ENCODE results near the gene RNF141.

Gene RNF141

DNA sequence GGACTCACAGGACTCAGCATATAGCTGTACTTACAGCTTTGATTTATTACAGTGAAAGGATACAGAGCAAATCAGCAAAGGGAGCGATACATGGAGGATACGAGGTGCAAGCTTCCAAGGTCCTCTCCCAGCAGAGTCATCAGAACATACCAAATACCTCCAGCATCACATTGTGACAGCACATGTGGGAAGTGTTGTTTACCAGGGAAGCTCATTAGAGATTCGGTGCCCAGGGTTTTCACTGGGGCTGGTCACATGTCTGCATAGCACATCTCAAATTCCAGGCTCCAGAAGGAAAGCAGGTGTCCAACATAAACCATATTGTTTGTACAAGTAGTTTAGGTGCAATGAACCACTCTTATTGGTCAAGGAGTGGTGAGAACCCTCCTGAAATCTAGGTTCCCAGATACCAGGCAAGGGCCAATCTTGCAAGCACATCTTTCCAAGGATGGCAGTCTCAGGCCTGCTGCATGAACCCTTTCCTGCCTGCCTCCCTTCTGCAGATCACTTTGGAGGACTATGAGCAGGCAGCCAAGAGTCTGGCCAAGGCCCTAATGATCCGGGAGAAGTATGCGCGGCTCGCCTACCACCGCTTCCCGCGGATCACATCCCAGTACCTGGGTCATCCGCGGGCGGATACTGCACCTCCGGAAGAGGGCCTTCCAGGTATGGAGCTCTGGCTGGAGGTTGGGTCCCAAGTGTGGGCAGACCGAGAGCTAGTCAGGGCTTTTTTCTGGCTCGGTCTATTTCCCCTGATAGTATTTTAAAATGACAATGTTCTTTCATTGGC is 59.2 kb downstream of the RNF141 start:
- DNase-seq: no peak
- Histone ChIP-seq H2AFZ (ENCODE audit: low read length) (no peak overlapping the region), H3K4me1 (ENCODE audit: low read length) (no peaks in the 10 kb centered on the region), H3K9me2 (replicated peaks; ENCODE audit: insufficient read depth, low read length) (no peaks in the 10 kb centered on the region), H3K4me3 (ENCODE audit: low read length) (no peak overlapping the region), H3K4me2 (ENCODE audit: low read depth, low read length) (no peak overlapping the region), H3K9me3 (replicated peaks; ENCODE audit: insufficient read depth, low read length) (no peaks in the 10 kb centered on the region), H3F3A (ENCODE audit: insufficient read depth, low read length) (no peaks in the 10 kb centered on the region), H3K36me3 (replicated peaks; ENCODE audit: insufficient read depth, low read length) (no peaks in the 10 kb centered on the region), H3K27me3 (replicated peaks; ENCODE audit: insufficient read depth, low read length) (no peaks in the 10 kb centered on the region), H3K27ac (ENCODE audit: low read length) (no peak overlapping the region), H3K9ac (ENCODE audit: low read length) (no peak overlapping the region), H4K20me1 (ENCODE audit: insufficient read depth, low read length) (no peaks in the 10 kb centered on the region), H3K79me2 (ENCODE audit: low read length) (no peaks in the 10 kb centered on the region)
- TF ChIP-seq, protein P1, sequence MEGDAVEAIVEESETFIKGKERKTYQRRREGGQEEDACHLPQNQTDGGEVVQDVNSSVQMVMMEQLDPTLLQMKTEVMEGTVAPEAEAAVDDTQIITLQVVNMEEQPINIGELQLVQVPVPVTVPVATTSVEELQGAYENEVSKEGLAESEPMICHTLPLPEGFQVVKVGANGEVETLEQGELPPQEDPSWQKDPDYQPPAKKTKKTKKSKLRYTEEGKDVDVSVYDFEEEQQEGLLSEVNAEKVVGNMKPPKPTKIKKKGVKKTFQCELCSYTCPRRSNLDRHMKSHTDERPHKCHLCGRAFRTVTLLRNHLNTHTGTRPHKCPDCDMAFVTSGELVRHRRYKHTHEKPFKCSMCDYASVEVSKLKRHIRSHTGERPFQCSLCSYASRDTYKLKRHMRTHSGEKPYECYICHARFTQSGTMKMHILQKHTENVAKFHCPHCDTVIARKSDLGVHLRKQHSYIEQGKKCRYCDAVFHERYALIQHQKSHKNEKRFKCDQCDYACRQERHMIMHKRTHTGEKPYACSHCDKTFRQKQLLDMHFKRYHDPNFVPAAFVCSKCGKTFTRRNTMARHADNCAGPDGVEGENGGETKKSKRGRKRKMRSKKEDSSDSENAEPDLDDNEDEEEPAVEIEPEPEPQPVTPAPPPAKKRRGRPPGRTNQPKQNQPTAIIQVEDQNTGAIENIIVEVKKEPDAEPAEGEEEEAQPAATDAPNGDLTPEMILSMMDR (IDR thresholded peaks at IDR 0.05; ENCODE audit: low read length): no peak
- TF ChIP-seq EZH2phosphoT487 (IDR thresholded peaks at IDR 0.05; ENCODE audit: low read length): no peak

DNA sequence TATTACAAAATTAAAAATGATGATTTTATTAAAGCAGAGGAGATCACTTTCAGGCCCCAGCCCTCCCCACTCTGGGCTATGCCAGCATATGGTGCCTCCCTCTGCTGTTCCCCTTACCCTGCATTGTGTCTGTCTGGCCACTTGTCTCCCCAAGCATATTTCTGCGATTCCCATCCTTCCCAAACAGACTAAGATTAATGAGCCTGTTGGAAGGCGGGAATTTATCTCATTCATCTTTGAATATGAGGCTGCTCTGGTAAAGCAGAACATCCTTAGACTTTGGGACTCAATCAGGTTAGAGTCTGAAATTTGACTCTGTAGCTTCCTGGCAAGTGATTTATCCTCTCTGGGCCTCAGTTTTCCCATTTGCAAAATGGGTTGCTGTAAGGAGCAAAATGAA is 60.2 kb downstream of the RNF141 start:
- Histone ChIP-seq H3F3A (ENCODE audit: insufficient read depth, low read length) (no peaks in the 10 kb centered on the region), H3K9ac (ENCODE audit: low read length) (no peak overlapping the region), H4K20me1 (ENCODE audit: insufficient read depth, low read length) (no peaks in the 10 kb centered on the region), H3K9me3 (replicated peaks; ENCODE audit: insufficient read depth, low read length) (no peaks in the 10 kb centered on the region), H2AFZ (ENCODE audit: low read length) (no peak overlapping the region), H3K36me3 (replicated peaks; ENCODE audit: insufficient read depth, low read length) (no peaks in the 10 kb centered on the region), H3K9me2 (replicated peaks; ENCODE audit: insufficient read depth, low read length) (no peaks in the 10 kb centered on the region), H3K27me3 (replicated peaks; ENCODE audit: insufficient read depth, low read length) (no peaks in the 10 kb centered on the region), H3K4me2 (ENCODE audit: low read depth, low read length) (no peak overlapping the region), H3K4me1 (ENCODE audit: low read length) (no peaks in the 10 kb centered on the region), H3K4me3 (ENCODE audit: low read length) (no peak overlapping the region), H3K27ac (ENCODE audit: low read length) (no peak overlapping the region), H3K79me2 (ENCODE audit: low read length) (no peaks in the 10 kb centered on the region; the same call in 1 of the 2 replicates)
- no peak for DNase-seq
- TF ChIP-seq EZH2 (optimal IDR thresholded peaks at IDR 0.05; ENCODE audit: low read depth, low read length) (no peak), EZH2phosphoT487 (IDR thresholded peaks at IDR 0.05; ENCODE audit: low read length) (no peak)
- TF ChIP-seq, protein P1 (IDR thresholded peaks at IDR 0.05; ENCODE audit: low read length): no peak

DNA sequence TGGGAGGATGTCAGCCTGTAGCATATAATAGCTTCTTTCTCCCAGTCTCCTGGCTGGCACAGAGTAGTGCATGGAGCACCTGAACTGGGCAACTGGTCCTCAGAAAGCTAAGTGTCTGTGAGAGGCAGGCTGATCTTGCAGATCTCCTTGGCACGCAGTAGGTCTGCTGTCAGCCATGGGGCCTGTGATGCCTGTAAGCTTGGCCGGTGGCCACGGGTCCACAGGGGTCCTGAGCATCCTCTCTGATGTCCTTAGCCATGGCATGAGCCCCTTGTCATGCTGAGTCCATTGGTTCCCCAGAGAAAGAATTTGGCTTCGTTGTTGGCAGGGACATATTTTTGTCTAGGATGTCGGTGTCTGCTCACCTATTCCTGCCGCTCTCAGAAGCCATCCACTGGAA is 61.0 kb downstream of the RNF141 start:
- H3K4me1 ChIP-seq (ENCODE audit: low read length): no peaks in the 10 kb centered on the region
- no peak overlapping the region for H3K4me3 ChIP-seq (ENCODE audit: low read length)
- DNase-seq: no peak
- H3K4me2 ChIP-seq (ENCODE audit: low read depth, low read length): no peak overlapping the region
- H3F3A ChIP-seq (ENCODE audit: insufficient read depth, low read length): no peaks in the 10 kb centered on the region
- no peaks in the 10 kb centered on the region; the same call in 1 of the 2 replicates for H4K20me1 ChIP-seq (ENCODE audit: insufficient read depth, low read length)
- H3K27me3 ChIP-seq (replicated peaks; ENCODE audit: insufficient read depth, low read length): no peaks in the 10 kb centered on the region
- no peaks in the 10 kb centered on the region for H3K9me3 ChIP-seq (replicated peaks; ENCODE audit: insufficient read depth, low read length)
- no peak overlapping the region for H2AFZ ChIP-seq (ENCODE audit: low read length)
- no peaks in the 10 kb centered on the region for H3K36me3 ChIP-seq (replicated peaks; ENCODE audit: insufficient read depth, low read length)
- no peak for TF ChIP-seq EZH2phosphoT487 (IDR thresholded peaks at IDR 0.05; ENCODE audit: low read length)
- H3K27ac ChIP-seq (ENCODE audit: low read length): no peak overlapping the region
- no peaks in the 10 kb centered on the region; the same call in 1 of the 2 replicates for H3K79me2 ChIP-seq (ENCODE audit: low read length)
- H3K9ac ChIP-seq (ENCODE audit: low read length): no peak overlapping the region
- H3K9me2 ChIP-seq (replicated peaks; ENCODE audit: insufficient read depth, low read length): no peaks in the 10 kb centered on the region

Measured in MM.1S (cell line).